SU-DHL-6 (cell line): ENCODE data around the gene GH2.
"Not testable (repeated sequence)": the region's sequence is repeated elsewhere in the genome, so short reads cannot be mapped to it uniquely, and the experiment has no call there.

Source experiments
- CTCF ChIP-seq: fragments of 200-600 bp; sonication (generic); IDR thresholded peaks from one replicate; pipeline ENCODE4 v1.5.1; 2017; ENCODE audit warnings: antibody characterized with exemption, mild to moderate bottlenecking, low read length, moderate library complexity; ENCODE audit not compliant: insufficient read depth, poor library complexity, severe bottlenecking
- EZH2phosphoT487 ChIP-seq: fragments of 200-600 bp; sonication (generic), shearing (Covaris generic); conservative IDR thresholded peaks from 2 replicates; pipeline ENCODE4 v1.6.1; 2018; ENCODE audit warnings: mild to moderate bottlenecking, antibody characterized with exemption, low read length, moderate library complexity, mixed read lengths

- TF ChIP-seq CTCF, result peak; percentile 32
- TF ChIP-seq EZH2phosphoT487, result not testable (repeated sequence)
Observed at GRCh38 chr17:63889026-63889848, 7.5 kb upstream of the GH2 start.
